GM21423 (cell line): ENCODE measurements around the gene ACSF2.
"Not testable (repeated sequence)": the region's sequence is repeated elsewhere in the genome, so short reads cannot be mapped to it uniquely, and the experiment has no call there.

Experiments used
- ATAC-seq: cut with Tn5 transposase; IDR thresholded peaks from one replicate; pipeline ENCODE4 v1.9.1; 2021; ENCODE audit warnings: mild to moderate bottlenecking, moderate library complexity; ENCODE audit not compliant: unreplicated experiment

Gene ACSF2

DNA sequence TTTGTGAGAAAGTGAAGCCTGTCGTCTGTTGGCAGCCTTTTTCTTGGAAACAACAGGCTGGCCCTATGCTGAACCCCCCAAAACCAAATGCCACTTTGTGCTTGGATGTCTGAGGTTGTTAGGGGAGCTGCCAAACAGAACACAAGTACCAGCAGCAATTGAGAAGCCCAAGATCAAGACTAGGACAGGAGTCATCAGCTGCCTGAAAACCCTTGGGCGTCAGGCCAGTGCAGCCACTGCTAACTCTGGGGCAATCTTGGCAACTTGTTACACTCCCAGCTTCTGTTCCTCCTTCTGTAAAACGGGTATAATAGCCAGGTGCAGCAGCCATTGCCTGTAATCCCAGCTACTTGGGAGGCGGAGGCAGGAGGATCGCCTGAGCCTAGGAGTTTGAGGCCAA lies 19.4 kb upstream of the ACSF2 start:
- ATAC-seq, result no peak

GRCh38 chr17:50407921-50408320 lies 18.1 kb upstream of the ACSF2 start:
- ATAC-seq, result no peak

GRCh38 chr17:50412188-50412732 lies 13.8 kb upstream of the ACSF2 start:
- ATAC-seq, result no peak

DNA sequence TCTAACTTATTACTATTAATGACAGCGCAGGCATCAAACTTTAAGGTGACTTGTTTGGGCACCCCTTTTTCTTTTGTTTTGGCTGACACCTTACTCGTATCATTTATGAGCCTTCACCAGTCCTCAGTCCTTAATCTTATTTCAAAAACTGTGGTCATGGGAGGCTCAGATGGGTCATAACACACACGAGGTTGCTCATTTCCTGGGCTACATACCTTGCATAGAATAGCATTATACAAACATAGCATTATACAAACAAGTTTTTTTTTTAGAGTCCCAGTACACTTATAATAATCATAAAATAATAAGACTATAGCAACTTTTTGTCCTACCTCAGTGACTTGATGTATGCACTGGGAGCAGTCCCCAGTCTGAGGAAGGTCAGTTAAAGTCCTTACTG lies 11.2 kb upstream of the ACSF2 start:
- no peak for ATAC-seq

DNA sequence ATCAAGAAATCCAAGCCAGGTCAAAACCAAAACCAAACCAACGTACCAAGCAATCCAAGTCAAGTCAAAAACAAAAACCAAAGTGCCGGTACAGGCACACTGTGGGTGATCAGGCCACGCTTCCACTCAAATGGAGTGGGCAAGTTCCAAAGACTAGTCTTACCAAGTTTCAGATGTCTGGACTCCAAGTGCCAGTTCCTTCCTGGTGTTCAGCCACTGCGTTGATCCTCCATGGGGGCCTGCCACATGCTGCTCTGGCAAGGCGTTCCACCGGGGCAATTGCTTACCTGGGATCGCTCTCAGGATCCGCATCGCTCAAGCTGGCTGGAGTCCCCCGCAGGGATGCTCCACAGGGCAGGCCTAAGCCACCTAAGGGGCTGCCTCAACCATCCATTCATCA lies 6.4 kb upstream of the ACSF2 start:
- ATAC-seq, result not testable (repeated sequence)

- ATAC-seq, result no peak
Observed at GRCh38 chr17:50420419-50421112, 5.5 kb upstream of the ACSF2 start.

DNA sequence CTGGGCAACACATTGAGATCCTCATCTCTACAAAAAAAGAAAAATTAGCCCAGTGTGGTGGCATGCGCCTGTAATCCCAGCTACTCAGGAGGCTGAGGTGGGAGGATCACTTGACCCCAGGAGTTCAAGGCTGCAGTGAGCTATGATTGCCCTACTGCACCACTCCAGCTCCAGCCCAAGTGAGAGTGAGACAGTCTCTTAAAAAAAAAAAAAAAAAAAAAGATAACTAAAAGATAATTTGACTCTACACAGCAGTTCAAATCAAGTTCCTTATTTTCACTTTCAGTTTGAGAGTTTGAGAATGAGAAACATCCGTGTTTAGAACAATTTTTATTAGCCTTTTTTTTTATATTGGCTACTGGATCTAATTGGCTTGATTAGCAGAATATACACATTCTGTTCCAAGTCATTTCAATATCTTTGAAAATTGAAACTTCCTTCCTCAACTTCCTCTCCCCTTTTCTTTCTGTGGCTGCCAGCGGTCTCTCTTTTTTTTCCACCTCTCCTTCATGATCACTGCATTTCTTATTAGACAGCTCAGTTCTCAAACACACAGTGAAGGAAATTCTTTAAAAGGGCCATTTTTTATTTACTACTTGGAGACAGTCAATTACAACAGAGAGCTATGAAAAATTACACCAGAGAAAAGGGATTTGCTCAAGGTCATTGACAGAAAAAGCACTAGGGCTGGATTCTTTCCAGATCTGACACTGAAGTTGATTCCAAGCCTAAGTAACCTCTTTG lies 4.5 kb upstream of the ACSF2 start:
- no peak for ATAC-seq

GRCh38 chr17:50422738-50423137 lies 3.3 kb upstream of the ACSF2 start:
- ATAC-seq, result no peak

- no peak for ATAC-seq
Observed at GRCh38 chr17:50423553-50424159, 2.4 kb upstream of the ACSF2 start.

DNA sequence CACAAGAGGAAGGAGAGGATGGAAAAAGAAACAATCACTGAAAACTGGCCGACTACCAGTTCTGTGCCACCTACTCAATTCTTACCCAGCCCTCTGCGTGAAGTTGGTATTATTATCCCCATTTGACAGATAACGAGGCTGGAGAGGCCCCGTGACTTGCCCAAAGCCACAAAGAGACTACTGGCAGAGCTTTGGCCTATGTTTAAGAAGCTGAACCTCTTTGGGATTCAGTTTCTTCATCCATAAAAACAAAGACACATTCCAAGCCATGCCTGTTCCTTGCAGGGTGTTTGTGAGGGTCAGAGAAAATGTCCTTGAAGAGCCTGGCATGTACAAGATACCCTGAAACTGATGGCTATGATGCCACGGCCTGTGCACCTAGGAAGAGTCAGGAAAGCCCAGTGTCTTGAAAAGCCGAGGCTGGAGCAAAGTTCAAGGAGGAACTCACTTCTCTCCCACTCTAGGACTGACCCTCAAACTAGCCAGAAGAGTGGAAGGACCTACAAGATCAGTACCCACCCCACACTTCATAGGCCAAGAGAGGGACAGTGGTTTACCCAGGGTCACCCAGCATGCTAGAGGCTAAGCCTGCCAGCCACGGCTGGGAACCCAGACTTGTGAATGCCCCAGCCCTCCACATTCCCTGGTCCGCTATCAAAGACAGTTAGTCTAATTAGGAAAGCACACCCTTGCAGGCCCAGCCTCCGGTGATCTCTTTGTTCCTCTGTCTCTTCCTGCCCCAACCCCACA lies 1.6 kb upstream of the ACSF2 start:
- no peak for ATAC-seq

GRCh38 chr17:50424996-50425681 lies 879 bp upstream of the ACSF2 start:
- ATAC-seq, result no peak

- no peak for ATAC-seq
Observed at GRCh38 chr17:50426472-50426782, 409 bp downstream of the ACSF2 start.

DNA sequence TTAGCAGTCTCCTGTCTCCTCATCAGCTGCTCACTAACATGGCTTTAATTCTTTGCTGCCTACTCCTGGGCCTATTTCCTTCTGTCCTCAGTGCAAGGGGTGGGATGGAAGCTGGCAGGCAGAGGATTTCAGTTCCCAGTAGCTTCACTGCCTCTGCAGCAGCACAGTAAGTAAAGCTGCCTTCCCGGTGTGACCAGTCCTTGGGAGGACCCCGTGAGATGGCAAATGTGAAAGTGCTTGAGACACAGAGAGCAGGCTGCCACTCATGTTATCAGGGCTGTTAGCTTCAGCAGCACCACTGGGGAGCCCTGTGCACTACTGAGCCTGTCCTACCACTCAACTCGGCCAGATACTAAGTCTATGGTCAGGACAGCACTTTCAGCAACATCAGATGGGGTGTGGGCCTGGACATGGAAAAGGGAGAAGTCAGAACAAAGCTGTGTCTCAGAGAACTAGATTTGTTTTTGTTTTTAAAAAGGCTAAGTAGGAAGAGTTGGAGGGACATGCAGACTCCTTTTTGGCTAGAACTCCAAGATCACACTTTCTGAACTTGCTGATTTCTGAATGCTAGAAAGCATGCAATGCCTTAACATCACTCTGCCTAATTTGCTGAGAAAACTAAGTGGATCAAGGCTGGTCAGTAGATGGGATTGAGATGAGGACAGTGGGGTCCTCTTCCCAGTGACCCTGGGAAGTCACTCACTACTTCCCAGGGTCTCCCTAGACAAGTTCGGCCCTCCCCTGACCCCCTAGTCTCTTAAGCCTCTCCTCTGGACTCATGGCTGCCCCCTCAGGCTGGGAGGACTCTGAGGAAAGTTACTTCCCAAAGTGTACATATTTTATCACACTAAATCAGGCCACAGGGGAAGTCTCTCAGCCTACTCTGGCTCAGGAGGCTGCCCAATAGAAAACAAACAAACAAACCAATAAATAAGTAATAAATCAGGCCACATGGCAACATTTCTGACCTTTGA lies 1.1 kb downstream of the ACSF2 start:
- ATAC-seq, result peak; percentile 41

DNA sequence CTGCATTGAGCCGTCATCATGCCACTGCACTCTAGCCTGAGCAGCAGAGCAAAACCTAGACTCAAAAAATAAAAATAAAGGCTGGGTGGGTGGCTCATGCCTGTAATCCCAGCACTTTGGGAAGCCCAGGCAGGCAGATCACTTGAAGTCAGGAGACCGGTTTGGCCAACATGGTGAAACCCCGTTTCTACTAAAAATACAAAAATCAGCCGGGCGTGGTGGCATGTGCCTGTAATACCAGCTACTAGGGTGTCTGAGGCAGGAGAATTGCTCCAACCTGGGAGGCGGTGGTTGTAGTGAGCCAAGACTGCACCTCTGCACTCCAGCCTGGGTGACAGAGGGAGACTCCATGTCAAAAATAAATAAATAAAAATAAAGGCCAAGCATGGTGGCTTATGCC lies 2.1 kb downstream of the ACSF2 start:
- ATAC-seq, result not testable (repeated sequence)

GRCh38 chr17:50428831-50429424 lies 2.9 kb downstream of the ACSF2 start:
- ATAC-seq, result no peak

GRCh38 chr17:50429793-50430192 lies 3.8 kb downstream of the ACSF2 start:
- no peak for ATAC-seq

GRCh38 chr17:50430821-50431618 lies 5.0 kb downstream of the ACSF2 start:
- no peak for ATAC-seq

- no peak for ATAC-seq
Observed at GRCh38 chr17:50432125-50432762, 6.2 kb downstream of the ACSF2 start.
